ENCODE data around the gene SLC2A3.
"Not testable (repeated sequence)": the region's sequence is repeated elsewhere in the genome, so short reads cannot be mapped to it uniquely, and the experiment has no call there.

Gene SLC2A3

DNA sequence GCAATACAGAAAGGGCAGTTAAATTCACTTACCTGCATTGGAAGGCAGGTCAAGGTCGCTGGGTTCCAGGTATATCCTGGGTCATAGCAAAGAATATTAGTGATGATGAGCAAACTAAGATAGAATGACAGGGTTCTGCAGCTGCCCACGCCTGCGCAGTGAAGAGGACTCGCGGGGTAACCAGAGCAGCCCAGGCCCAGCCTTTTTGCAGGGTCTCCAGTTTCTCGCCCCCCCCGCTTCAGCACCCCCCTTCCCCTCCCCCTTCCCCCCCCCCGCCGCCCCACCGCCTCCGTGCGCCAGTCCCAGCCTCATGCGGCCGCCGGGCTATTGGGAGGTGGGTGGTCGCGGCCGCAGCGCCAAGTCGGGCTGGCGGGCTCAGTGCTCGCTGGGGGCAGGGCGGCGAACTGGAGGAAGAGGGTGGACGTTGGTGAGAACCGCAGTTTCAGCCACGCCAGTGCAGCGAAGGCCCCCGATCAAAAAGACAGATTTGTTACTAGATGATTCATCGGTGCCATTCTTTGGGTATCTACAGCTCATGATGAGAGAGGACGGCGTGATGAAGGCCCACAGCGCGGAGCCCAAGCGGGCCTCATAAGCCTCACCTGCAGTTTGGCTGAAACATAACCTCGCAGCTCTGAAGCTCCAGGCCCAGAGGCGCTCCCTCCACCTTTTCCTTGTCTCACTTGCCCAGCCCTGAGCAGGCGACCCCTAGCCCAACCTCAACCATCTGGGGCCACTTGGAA, 20.2 kb downstream of the SLC2A3 start:
- DNase-seq = no peak

DNA sequence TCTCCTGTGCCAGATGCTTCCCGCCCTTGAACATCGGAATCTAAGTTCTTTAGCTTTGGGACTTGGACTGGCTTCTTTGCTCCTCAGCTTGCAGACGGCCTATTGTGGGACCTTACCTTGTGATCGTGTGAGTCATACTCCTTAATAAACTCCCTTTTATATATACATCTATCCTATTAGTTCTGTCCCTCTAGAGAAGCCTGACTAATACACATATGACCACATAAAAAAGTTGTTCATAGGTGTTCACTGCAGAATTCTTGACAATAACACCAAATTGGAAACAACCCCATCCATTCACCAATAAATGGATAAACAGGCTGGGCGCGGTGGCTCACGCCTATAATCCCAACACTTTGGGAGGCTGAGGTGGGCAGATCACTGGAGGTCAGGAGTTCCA, 25.9 kb downstream of the SLC2A3 start:
- DNase-seq = not testable (repeated sequence)

DNA sequence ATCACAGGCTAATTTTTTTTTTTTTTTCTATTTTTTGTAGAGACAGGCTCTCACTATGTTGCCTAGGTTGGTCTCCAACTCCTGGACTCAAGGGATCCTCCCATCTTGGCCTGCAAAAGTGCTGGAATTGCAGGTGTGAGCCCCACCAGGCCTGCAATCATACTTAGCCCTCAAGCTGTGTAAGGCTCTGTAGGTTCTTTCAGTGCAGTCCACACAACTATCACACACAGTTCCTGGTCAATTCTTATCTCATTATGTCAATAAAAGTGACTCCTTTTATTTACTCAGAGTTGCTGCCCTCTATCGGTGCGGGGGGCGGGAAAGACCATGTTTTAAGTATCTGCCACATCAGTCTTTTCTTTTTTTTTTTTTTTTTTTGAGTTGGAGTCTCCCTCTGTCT, 29.0 kb downstream of the SLC2A3 start:
- no peak for DNase-seq

DNA sequence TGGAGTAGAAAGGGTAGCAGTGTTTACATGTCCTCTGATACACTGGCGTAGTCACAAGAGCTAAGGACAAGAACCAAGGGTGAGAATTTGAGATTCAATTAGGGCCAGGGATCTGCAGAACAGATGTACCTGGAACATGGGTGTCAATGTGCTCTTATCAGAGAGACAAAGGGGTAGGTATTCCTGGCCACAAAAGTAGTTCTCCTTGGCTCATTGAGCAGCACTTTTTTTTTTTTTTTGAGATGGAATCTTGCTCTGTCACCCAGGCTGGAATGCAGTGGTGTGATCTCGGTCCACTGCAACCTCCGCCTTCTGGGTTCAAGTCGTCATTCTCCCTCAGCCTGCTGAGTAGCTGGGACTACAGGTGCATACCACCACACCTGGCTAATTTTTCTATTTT, 29.7 kb downstream of the SLC2A3 start:
- not testable (repeated sequence) for DNase-seq

DNA sequence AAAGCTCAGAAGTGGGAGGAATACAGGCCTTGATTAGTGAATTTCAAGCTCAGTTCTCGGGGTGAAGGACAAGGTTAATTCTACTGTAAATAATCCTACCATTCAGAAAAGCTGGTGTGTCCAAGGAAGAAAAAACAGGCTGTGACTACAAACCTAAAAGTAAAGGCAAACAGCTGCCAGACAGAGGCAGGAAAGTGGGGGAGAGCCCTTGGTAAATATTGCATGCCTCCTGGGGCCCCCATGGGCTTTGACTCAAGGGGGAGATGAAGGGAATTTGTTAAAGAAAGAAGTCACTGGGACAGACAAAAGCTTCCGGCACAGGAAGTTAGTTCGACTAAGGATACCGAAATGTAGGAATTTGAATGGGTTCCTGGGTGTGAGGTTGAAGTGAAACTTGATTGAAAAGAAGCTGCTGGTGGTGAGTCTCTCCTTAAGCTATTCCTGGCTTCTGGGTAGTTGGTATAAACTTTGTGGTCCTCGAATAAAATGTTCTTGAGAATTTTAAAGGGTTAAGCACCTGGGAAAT, 30.3 kb downstream of the SLC2A3 start:
- DNase-seq = not testable (repeated sequence)

DNA sequence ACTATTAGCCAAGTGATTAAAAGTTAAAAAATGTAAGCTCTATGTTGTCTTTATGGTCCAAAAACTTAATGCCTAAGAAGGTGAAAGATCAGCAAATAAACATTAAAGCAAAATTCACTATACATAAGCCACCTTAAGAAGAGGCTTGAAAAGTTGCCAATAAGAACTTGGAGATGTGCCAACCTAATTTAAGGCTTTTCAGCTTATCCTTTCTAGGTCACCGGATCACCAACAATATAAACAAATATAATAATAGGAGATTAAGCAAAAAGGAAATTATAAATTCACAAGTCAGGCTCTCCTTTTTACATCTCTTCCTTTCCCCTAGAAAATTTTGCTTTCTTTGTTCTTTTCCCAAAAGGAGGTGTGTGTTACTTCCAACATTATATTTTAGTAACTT, 30.9 kb downstream of the SLC2A3 start:
- no peak for DNase-seq

DNA sequence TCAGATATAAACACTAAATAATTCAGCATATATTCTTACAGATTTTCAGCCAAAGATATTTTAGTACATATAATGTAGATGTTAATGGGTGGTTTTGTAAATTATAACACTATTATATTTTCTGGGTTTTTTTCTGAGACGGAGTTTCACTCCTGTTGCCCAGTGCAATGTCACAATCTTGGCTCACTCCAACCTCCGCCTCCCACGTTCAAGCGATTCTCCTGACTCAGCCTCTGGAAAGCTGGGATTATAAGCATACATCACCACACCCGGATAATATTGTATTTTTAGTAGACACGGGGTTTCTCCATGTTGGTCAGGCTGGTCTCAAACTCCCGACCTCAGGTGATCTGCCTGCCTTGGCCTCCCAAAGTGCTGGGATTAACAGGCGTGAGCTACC, 33.6 kb downstream of the SLC2A3 start:
- DNase-seq = not testable (repeated sequence)

DNA sequence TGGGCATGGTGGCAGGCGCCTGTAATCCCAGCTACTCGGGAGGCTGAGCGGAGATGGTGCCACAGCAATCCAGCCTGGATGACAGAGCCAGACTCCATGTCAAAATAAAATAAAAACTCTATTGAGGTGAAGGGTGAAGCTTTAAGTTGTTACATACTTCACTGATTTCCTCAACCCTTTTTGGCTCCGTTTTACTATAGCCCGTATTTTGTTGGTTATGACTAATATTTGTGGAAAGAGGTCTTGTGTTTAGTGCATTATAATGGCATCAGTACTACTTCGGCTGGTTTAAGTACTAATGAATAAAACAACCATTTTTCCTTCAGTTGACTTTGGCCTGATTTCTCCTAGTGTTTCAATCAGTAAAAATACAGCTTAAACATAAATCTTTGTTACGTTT, 36.2 kb downstream of the SLC2A3 start:
- no peak for DNase-seq

DNA sequence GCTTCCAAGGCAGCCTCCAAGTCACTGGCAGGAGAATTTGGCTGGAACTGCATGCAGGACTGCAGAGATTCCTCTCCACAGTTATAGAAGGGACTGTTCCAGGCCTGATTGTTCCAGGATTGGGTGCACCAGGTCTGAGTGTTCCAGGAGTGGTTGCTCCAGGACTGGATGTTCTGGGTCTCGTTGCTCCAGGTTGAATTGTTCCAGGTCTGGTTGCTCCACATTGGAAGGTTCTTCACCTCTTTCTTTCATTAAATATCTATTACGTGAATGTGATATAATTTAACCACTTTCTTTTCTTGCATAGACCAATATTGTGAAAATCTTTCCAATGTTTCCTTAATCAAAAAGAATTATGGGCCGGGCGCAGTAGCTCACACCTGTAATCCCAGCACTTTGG, 39.3 kb downstream of the SLC2A3 start:
- DNase-seq = not testable (repeated sequence)

DNA sequence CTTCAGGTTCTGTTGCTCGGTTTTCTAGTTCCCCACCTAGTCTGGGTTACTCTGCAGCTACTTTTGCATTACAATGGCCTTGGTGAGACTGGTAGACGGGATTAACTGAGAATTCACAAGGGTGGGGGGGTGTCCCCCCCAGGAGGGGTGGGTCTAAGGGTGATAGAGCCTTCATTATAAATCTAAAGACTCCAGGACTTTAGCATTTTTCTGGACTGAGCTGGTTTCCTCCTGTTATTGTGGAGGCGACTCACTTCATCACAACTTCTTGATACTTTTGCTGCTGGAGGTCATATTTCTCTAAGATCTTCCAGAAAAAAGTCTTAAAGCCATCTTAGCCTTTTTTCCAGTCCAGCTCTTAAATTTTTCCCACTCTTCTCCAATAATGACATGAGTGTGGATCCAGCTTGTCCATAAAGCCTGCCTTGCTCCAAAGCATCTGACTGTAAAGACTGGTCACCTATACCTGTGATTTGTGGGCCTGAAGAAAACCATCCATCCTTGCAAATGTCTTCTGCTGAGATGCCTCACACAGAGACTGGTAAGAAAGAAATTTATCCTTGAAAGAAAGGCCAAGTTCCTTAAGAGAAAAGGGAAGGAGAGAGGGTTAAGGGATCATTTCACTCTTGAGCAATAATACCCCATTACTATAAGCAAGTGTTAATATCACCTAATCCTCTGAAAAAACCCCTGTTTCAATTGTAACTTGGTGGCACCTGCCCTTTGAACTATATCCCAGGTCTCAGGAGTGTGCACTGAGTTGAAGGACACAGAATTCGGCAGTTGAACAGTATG, 43.6 kb downstream of the SLC2A3 start:
- DNase-seq = no peak

DNA sequence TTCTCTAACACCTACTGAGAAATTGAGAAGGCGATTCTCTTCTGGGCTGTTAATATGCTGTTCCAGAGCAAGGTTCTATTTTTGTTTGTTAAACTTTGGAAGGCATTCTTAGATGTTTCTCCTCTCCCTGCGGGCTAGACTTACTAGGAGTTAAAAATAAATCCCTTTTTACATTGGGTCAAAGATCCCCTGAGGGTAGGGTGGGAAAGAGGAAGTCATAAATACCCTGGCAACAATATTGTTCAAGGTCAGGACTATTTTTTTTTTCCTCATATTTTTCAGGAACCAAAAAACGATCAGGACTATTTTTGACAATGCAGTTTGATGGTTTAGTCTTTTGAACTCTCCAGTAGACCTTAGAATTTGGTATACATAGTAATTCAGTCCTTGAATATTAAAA, 51.3 kb downstream of the SLC2A3 start:
- DNase-seq = no peak

DNA sequence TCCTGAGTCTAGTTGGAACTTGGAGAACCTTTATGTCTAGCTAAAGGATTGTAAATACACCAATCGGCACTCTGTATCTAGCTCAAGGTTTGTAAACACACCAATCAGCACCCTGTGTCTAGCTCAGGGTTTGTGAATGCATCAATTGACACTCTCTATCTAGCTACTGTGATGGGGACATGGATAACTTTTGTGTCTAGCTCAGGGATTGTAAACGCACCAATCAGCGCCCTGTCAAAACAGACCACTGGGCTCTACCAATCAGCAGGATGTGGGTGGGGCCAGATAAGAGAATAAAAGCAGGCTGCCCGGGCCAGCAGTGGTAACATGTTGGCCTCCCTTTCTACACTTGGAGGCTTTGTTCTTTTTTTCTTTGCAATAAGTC, 54.3 kb downstream of the SLC2A3 start:
- not testable (repeated sequence) for DNase-seq

DNA sequence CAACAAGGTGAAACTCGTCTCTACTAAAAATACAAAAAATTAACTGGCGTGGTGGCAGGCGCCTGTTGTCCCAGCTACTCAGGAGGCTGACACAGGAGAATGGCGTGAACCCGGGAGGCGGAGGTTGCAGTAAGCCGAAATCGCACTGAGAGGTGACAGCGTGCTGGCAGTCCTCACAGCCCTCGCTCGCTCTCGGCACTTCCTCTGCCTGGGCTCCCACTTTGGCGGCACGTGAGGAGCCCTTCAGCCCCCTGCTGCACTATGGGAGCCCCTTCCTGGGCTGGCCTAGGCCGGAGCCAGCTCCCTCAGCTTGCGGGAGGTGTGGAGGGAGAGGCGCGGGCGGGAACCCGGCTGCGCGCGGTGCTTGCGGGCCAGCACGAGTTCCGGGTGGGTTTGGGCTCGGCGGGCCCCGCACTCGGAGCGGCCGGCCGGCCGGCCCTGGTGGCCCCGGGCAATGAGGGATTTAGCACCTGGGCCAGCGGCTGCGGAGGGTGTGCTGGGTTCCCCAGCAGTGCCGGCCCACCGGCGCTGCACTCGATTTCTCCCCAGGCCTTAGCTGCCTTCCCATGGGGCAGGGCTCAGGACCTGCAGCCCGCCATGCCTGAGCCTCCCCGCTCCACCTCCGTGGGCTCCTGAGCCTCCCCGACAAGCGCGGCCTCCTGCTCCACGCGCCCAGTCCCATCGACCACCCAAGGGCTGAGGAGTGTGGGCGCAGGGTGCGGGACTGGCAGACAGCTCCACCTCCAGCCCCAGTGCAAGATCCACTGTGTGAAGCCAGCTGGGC, 54.8 kb downstream of the SLC2A3 start:
- DNase-seq = not testable (repeated sequence)

DNA sequence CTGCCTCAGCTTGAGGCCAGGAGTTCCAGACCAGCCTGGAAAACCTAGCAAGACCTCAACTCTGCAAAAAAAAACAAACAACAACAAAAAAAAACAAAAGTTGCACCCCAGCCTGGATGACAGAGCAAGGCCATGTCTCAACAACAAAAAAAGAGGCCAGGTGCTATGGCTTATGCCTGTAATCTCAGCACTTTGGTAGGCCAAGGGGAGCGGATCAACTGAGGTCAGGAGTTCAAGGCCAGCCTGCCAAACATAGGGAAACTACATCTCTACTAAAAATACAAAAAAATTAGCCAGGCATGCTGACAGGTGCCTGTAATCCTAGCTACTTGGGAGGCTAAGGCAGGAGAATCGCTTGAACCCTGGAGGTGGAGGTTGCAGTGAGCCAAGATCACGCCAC, 56.7 kb downstream of the SLC2A3 start:
- no peak for DNase-seq

DNA sequence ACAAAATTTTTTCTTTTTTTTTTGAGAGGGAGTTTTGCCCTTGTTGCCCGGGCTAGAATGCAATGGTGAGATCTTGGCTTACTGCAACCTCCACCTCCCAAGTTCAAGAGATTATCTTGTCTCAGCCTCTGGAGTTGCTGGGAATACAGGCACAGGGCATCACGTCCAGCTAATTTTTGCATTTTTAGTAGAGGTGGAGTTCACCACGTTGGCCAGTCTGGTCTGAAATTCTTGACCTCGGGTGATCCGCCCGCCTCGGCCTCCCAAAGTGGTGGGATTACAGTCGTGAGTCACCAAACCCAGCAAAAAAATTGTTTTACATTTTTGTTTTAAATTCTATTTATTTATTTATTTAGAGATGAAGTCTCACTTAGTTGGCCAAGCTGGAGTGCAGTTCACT, 58.6 kb downstream of the SLC2A3 start:
- no peak for DNase-seq

DNA sequence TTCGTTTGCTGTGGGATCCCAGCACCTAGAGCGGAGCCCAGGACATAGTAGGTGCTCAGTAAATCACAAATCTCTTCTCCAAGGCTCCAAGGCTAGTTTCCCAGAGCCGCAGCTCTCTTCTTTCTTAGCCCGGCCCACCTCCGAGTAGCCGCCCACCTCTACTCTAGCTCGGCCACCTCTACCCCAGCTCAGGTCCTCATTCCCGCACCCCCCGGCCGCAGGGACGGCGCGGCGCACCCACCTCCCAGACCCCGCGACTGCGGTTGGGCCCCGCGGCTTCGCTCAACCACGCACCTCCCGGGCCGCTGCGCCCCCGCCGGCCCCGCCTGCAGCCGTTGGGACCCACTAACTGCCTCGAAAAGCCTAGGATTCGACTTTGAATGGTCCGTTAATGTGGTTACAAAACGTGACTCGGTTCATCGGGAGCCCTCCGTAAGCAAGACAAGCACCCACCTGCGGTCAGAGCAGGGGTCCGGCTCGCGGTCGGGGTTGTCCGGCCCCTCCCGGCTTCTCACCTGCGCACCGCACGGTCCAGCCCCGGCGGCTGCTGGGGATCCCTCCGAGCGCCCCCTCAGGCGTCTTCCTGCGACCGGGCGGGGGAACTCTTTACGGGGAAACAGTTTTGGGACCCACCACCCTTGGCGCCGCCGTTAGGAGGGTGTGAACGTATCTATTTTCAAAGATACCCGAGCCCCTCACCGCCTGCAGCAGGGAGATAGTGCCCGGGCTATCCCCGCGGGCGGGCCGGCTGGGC, 63.2 kb downstream of the SLC2A3 start, which contains the start of gene SLC2A14:
Gene SLC2A14 (minus strand): TSS at position 350 of the 754 bp plus-strand sequence. CDS start 3,035 bp downstream, outside the sequence.
- DNase-seq = no peak

DNA sequence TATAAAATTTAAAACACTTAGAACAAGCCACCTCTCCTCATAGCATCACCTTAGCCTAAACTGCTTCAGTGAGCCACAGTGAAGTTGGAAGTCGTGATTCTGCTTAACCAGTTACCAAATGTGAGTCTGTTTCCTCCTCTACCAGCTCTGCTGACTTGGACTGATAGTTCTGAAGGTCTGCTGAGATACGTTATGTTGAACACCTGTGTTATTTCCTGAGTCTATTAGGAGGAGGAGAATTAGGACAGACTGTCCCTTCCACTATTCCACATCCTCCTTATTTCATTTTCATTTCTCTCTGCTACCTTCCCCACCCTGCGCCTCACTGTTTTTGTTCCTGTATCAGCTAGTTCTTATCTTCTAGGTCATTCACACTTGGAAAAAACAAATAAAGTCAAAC, 65.7 kb downstream of the SLC2A3 start:
- DNase-seq = no peak

Measured in KG1 (cell line).